Lung (tissue), 12 donors: ENCODE measurements around the gene RHOG. TPM values are rescaled to one million over a fixed set of nuclear protein-coding genes. Genes with fewer than 3 reads are reported as not detected.
"Not testable (repeated sequence)": the region's sequence is repeated elsewhere in the genome, so short reads cannot be mapped to it uniquely, and the experiment has no call there.

ENCODE experiments used
- ATAC-seq: fragments of 200-7000 bp; cut with Tn5 transposase; one replicate; pipeline ENCODE4 v1.9.1; 2020; ENCODE audit warnings: moderate number of reproducible peaks; ENCODE audit not compliant: insufficient read depth, low FRiP score
- DNase-seq, 3 donors: peaks; one replicate each; pipeline ENCODE4 v3.0.0-alpha.2; 2013 to 2017
- H3K27ac ChIP-seq, 2 donors: one replicate each; pipeline ENCODE4 v1.5.1; 2013; ENCODE audit warnings: mild to moderate bottlenecking in 2 of 2, moderate library complexity in 2 of 2, control low read depth in 1 of 2, inconsistent platforms in 1 of 2, low read depth in 1 of 2, low read length in 1 of 2
- H3K27me3 ChIP-seq, 3 donors: one replicate each; pipeline ENCODE4 v1.5.1; 2013; ENCODE audit warnings: low read length in 2 of 3; ENCODE audit not compliant: control insufficient read depth in 3 of 3, insufficient read depth in 3 of 3
- H3K36me3 ChIP-seq, 4 donors: one replicate each; pipeline ENCODE4 v1.5.1; 2013; ENCODE audit warnings: low read length in 4 of 4, mild to moderate bottlenecking in 1 of 4, moderate library complexity in 1 of 4; ENCODE audit not compliant: control insufficient read depth in 4 of 4, insufficient read depth in 4 of 4
- H3K4me1 ChIP-seq, 5 donors: one replicate each; pipeline ENCODE4 v1.5.1; 2013; ENCODE audit warnings: low read length in 5 of 5, mild to moderate bottlenecking in 2 of 5, moderate library complexity in 1 of 5; ENCODE audit not compliant: control insufficient read depth in 5 of 5, insufficient read depth in 5 of 5
- H3K4me3 ChIP-seq: one replicate; pipeline ENCODE4 v1.5.1; 2013; ENCODE audit warnings: mild to moderate bottlenecking, control low read depth, moderate library complexity
- H3K9ac ChIP-seq, 2 donors: one replicate each; pipeline ENCODE4 v1.5.1; 2013; ENCODE audit warnings: low read length in 2 of 2, control low read depth in 1 of 2; ENCODE audit not compliant: insufficient read depth in 1 of 2
- H3K9me3 ChIP-seq, 4 donors: one replicate each; pipeline ENCODE4 v1.5.1; 2013; ENCODE audit warnings: low read length in 3 of 4, mild to moderate bottlenecking in 1 of 4, moderate library complexity in 1 of 4; ENCODE audit not compliant: control insufficient read depth in 4 of 4, insufficient read depth in 3 of 4
- CTCF ChIP-seq: IDR thresholded peaks from 2 replicates; pipeline ENCODE4 v1.5.1; 2012; ENCODE audit warnings: mild to moderate bottlenecking; ENCODE audit errors: control extremely low read depth, extremely low read depth
- WGBS, 2 donors: extraction: QIAGEN DNeasy Blood & Tissue Kit; methylation state at CpG; one replicate each; pipeline ENCODE4 v1.1.7; 2013; 5-methylcytosine and 5-hydroxymethylcytosine counted together
- polyA plus RNA-seq, 2 donors: library from polyadenylated mRNA; stranded (reverse); fragments of 200-250 nt; gene quantifications; one replicate each; pipeline ENCODE4 v1.2.1, GENCODE V29; 2013
- total RNA-seq, 2 donors: library from RNA; depleted of rRNA in 1 of 2; stranded (reverse); fragments of >200 nt in 1 of 2; gene quantifications; one replicate each; pipeline ENCODE4 v1.2.1, GENCODE V29; 2014 to 2021
- donor health status: control.
- donor health status: control.
- donor health status: Bipolar disorder and iron deficiency.
- donor health status: healthy.
- donor health status: DM: yes; HTN: yes; CAD: no.

The RHOG gene
- total and polyA plus RNA-seq, 4 donors = 15.4 to 287 (median 82.6) TPM

GRCh38 chr11:3795131-3796001, 45.4 kb downstream of the RHOG start:
- no peak for TF ChIP-seq CTCF
- 82 to 87% methylated on average over 8 of the region's 8 CpGs for WGBS, 2 donors
- Histone ChIP-seq H3K9me3 (no peaks in the 10 kb centered on the region), H3K36me3 (peaks cover 5 to 14% (median 9%) of the 10 kb centered on the region in 4 donors), H3K4me1 (peaks cover 0 to 18% (median 8%) of the 10 kb centered on the region in 5 donors), H3K9ac (peak overlapping the region in 1 of 2 donors; percentile 94), H3K27ac (no peak overlapping the region), H3K4me3 (no peak overlapping the region), H3K27me3 (no peaks in the 10 kb centered on the region)
- DNase-seq (no peak), ATAC-seq (no peak)

GRCh38 chr11:3794387-3794786, 46.4 kb downstream of the RHOG start:
- not testable (repeated sequence) for ATAC-seq, DNase-seq, H3K27me3 ChIP-seq, H3K9ac ChIP-seq, H3K4me3 ChIP-seq, H3K9me3 ChIP-seq, H3K27ac ChIP-seq
- H3K4me1 ChIP-seq = peaks cover 0 to 18% (median 8%) of the 10 kb centered on the region in 5 donors
- peaks cover 5 to 16% (median 9%) of the 10 kb centered on the region in 4 donors for H3K36me3 ChIP-seq
- 91 to 92% methylated on average over 10 of the region's 10 CpGs for WGBS, 2 donors

- ATAC-seq = no peak
- Histone ChIP-seq H3K9ac (no peak overlapping the region), H3K27ac (no peak overlapping the region), H3K27me3 (no peaks in the 10 kb centered on the region), H3K36me3 (peaks cover 0 to 6% (median 2%) of the 10 kb centered on the region in 4 donors), H3K9me3 (no peaks in the 10 kb centered on the region), H3K4me3 (no peak overlapping the region), H3K4me1 (peaks cover 8 to 21% (median 13%) of the 10 kb centered on the region in 5 donors)
- peak in 2 of 3 donors; percentile 92 for DNase-seq
- TF ChIP-seq CTCF = no peak
- 56 to 61% methylated on average over 8 of the region's 8 CpGs for WGBS, 2 donors
Measured at GRCh38 chr11:3786781-3787428, 53.9 kb downstream of the RHOG start.

- Histone ChIP-seq H3K27me3 (no peaks in the 10 kb centered on the region), H3K4me3 (no peak overlapping the region), H3K36me3 (peaks cover 2 to 11% (median 6%) of the 10 kb centered on the region in 4 donors), H3K4me1 (peaks cover 8 to 21% (median 13%) of the 10 kb centered on the region in 5 donors), H3K9ac (no peak overlapping the region), H3K9me3 (no peaks in the 10 kb centered on the region), H3K27ac (no peak overlapping the region)
- no peak for TF ChIP-seq CTCF
- no peak for ATAC-seq
- WGBS, 2 donors = 51 to 83% methylated on average over 4 of the region's 4 CpGs
- DNase-seq = no peak
Measured at GRCh38 chr11:3783611-3784010, 57.1 kb downstream of the RHOG start.
